PC-9 (cell line): Measurements from ENCODE around the gene PIK3C2G.

Experiments
- CTCF ChIP-seq: fragments of 200-600 bp; sonication (generic); conservative IDR thresholded peaks from 2 replicates; pipeline ENCODE4 v1.6.1; 2017; ENCODE audit warnings: mixed run types, antibody characterized with exemption, mild to moderate bottlenecking, moderate library complexity
- EZH2 ChIP-seq: fragments of 200-600 bp; sonication (generic); IDR thresholded peaks from 2 replicates; pipeline ENCODE4 v1.8.0; 2017; ENCODE audit warnings: antibody characterized with exemption, low read depth

DNA sequence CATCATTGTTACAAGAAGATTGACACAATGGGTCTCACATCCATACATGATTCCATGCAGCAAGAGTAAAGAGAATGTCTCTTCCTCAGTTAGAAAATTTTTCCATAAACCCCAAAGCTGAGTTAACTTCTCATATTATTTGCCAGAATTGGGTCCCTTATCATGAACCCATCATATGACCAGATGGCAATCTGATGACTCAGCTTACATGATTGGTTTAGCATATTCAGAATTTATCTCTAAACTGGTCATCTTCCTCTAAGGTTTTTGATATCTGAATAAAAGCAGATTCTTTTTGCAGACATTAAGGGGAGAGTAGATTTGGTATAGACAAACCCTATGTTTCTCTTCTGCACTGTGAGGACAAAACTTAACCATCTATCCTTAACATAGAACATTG lies 174.9 kb downstream of the PIK3C2G start:
- TF ChIP-seq EZH2 (no peak), CTCF (no peak)
